OCI-LY1 (cell line): Measurements from ENCODE around the gene DIP2A.

Source experiments
- EZH2 ChIP-seq: fragments of 200-600 bp; sonication (generic), shearing (Covaris generic); IDR thresholded peaks from 2 replicates; pipeline ENCODE4 v1.8.0; 2017; ENCODE audit warnings: borderline replicate concordance, mixed run types, mild to moderate bottlenecking, antibody characterized with exemption, low read length, moderate library complexity, mixed read lengths
- TF ChIP-seq, protein P1 (sequence below): fragments of 200-600 bp; sonication (generic), shearing (Covaris generic); IDR thresholded peaks from 2 replicates; pipeline ENCODE4 v1.5.1; 2017; ENCODE audit warnings: mild to moderate bottlenecking, antibody characterized with exemption, low read length, moderate library complexity, mixed read lengths

DNA sequence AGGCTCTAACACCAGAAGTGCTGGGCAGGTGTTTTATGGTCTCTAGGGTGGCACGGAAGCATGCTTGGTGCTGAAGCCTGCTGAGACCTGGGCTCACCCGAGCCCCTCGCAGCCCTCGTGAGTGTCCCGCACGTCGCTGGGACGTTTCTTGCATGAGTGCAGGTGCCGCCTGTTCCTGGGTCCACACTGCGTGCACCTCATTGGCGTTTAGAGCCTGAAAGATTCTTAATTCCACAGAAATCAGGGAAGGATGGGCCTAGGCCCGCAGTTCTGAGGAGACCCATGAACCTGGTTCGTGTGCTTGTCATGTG is 43.8 kb upstream of the DIP2A start:
- TF ChIP-seq, protein P1, sequence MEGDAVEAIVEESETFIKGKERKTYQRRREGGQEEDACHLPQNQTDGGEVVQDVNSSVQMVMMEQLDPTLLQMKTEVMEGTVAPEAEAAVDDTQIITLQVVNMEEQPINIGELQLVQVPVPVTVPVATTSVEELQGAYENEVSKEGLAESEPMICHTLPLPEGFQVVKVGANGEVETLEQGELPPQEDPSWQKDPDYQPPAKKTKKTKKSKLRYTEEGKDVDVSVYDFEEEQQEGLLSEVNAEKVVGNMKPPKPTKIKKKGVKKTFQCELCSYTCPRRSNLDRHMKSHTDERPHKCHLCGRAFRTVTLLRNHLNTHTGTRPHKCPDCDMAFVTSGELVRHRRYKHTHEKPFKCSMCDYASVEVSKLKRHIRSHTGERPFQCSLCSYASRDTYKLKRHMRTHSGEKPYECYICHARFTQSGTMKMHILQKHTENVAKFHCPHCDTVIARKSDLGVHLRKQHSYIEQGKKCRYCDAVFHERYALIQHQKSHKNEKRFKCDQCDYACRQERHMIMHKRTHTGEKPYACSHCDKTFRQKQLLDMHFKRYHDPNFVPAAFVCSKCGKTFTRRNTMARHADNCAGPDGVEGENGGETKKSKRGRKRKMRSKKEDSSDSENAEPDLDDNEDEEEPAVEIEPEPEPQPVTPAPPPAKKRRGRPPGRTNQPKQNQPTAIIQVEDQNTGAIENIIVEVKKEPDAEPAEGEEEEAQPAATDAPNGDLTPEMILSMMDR = no peak
- no peak for TF ChIP-seq EZH2
